ENCODE data around the gene KCNT1.

The KCNT1 gene

GRCh38 chr9:135749171-135750045 lies 47.4 kb downstream of the KCNT1 start:
- no peak overlapping the region for H3K4me3 ChIP-seq (ENCODE audit: low read depth, low read length)
- CTCF ChIA-PET = no interaction called here
- POLR2A ChIA-PET = no interaction called here
- no peak for DNase-seq (ENCODE audit: low read depth, low spot score)
- no peak for TF ChIP-seq CTCF (IDR thresholded peaks at IDR 0.05; ENCODE audit: insufficient read depth, low read length, missing control alignments)

GRCh38 chr9:135750786-135751185 lies 48.8 kb downstream of the KCNT1 start:
- no peak for DNase-seq (ENCODE audit: low read depth, low spot score)
- TF ChIP-seq CTCF (IDR thresholded peaks at IDR 0.05; ENCODE audit: insufficient read depth, low read length, missing control alignments) = no peak
- ChIA-PET POLR2A (no interaction called here), CTCF (no interaction called here)
- no peak overlapping the region for H3K4me3 ChIP-seq (ENCODE audit: low read depth, low read length)

GRCh38 chr9:135751501-135751900 lies 49.5 kb downstream of the KCNT1 start:
- no peak for DNase-seq (ENCODE audit: low read depth, low spot score)
- ChIA-PET POLR2A (no interaction called here), CTCF (no interaction called here)
- H3K4me3 ChIP-seq (ENCODE audit: low read depth, low read length) = no peak overlapping the region
- TF ChIP-seq CTCF (IDR thresholded peaks at IDR 0.05; ENCODE audit: insufficient read depth, low read length, missing control alignments) = no peak

- TF ChIP-seq CTCF (IDR thresholded peaks at IDR 0.05; ENCODE audit: insufficient read depth, low read length, missing control alignments) = no peak
- H3K4me3 ChIP-seq (ENCODE audit: low read depth, low read length) = no peak overlapping the region
- DNase-seq (ENCODE audit: low read depth, low spot score) = no peak
- ChIA-PET CTCF (no interaction called here), POLR2A (no interaction called here)
These were observed 50.6 kb downstream of the KCNT1 start for GRCh38 chr9:135752281-135753204.

GRCh38 chr9:135753391-135754105 lies 51.6 kb downstream of the KCNT1 start:
- no peak for DNase-seq (ENCODE audit: low read depth, low spot score)
- ChIA-PET CTCF (no interaction called here), POLR2A (no interaction called here)
- no peak overlapping the region for H3K4me3 ChIP-seq (ENCODE audit: low read depth, low read length)
- no peak for TF ChIP-seq CTCF (IDR thresholded peaks at IDR 0.05; ENCODE audit: insufficient read depth, low read length, missing control alignments)

All from AG04449 (cell line).